ENCODE results near the gene CLMN. TPM values are rescaled to one million over a fixed set of nuclear protein-coding genes. Genes with fewer than 3 reads are reported as not detected.

Gene CLMN
- total and polyA plus RNA-seq, 10 of the 15 experiments (the other 5 are each of a cell fraction or from before 2014, with no cell fraction given), result 7.8 to 49.3 (median 18.5) TPM

GRCh38 chr14:95144849-95145248, 174.9 kb downstream of the CLMN start (continued):
- TF ChIP-seq MLLT1 (IDR thresholded peaks at IDR 0.05) (no peak), NFXL1 (IDR thresholded peaks at IDR 0.05; ENCODE audit: borderline replicate concordance) (no peak), NBN (IDR thresholded peaks at IDR 0.05) (no peak), NFIC (IDR thresholded peaks at IDR 0.05; ENCODE audit: low read depth, low read length) (no peak), IRF4 (IDR thresholded peaks at IDR 0.05; ENCODE audit: low read depth, low read length) (no peak), STAT1 (conservative IDR thresholded peaks at IDR 0.05) (no peak)

GRCh38 chr14:95143808-95144620, 175.7 kb downstream of the CLMN start:
- no peaks in the 10 kb centered on the region for H4K20me1 ChIP-seq (ENCODE audit: control insufficient read depth, insufficient read depth)
- H3K9ac ChIP-seq (ENCODE audit: control insufficient read depth, insufficient read depth, low read length), result no peak overlapping the region; the same call in 1 of the 2 replicates
- intact Hi-C loops (cut with micrococcal nuclease; ENCODE audit: unreplicated experiment), result no loop called here
- peak overlapping the region; percentile 15; the same call in 1 of the 2 replicates for H3K27ac ChIP-seq (ENCODE audit: control insufficient read depth, insufficient read depth)
- peaks cover 94% of the 10 kb centered on the region for H3K79me2 ChIP-seq (ENCODE audit: control insufficient read depth, insufficient read depth, low read length)
- 58% methylated on average over 4 of the region's 4 CpGs for WGBS (ENCODE audit: insufficient coverage, insufficient replicate concordance, low lambda C conversion rate, missing lambda C conversion rate)
- no peaks in the 10 kb centered on the region for H3K27me3 ChIP-seq (replicated peaks in 1 of 2; ENCODE audit: control insufficient read depth in 2 of 2, insufficient read depth in 2 of 2, low read length in 1 of 2)
- no peak overlapping the region for H2AFZ ChIP-seq (ENCODE audit: control insufficient read depth, low read depth, low read length)
- peaks cover 0 to 2% of the 10 kb centered on the region in 2 experiments; a peak in 2 of 4 replicates for H3K36me3 ChIP-seq (ENCODE audit: control insufficient read depth in 2 of 2, insufficient read depth in 2 of 2, low read length in 1 of 2)
- H3K4me2 ChIP-seq (ENCODE audit: control insufficient read depth, insufficient read depth), result peak overlapping the region; percentile 55
- DNase-seq (ENCODE audit: low read depth, low spot score) (no peak), ATAC-seq (peak; percentile 66), FAIRE-seq (no peak)
- in situ Hi-C loops (cut with MboI), result no loop called here
- ChIA-PET RAD21 (ENCODE audit: unreplicated experiment) (interaction anchor here (1.1 to 1.6 kb wide), 2 partner anchors 14 to 52 kb away, joined by 3 to 7 read pairs; partner anchors contain the start of gene DICER1), POLR2A (interaction anchor here (0.9 kb wide), 1 partner anchor 11 kb away, joined by 3 read pairs; no protein-coding TSS in a partner anchor), CTCF (no interaction called here), SMC1A (ENCODE audit: uncharacterized antibody, unreplicated experiment) (interaction anchor here (1.0 to 2.0 kb wide), 5 partner anchors 10 to 40 kb away, joined by 3 to 7 read pairs (median 4); partner anchors contain the start of gene DICER1)
- no peak overlapping the region for H3K4me3 ChIP-seq
- no TSS peak for BruUV-seq (replicated peaks)
- peaks cover 22% of the 10 kb centered on the region; the same call in 1 of the 2 replicates for H3K4me1 ChIP-seq (ENCODE audit: control insufficient read depth, insufficient read depth, low read length)
- H3K9me3 ChIP-seq (replicated peaks; ENCODE audit: control insufficient read depth, insufficient read depth, low read length), result peaks cover 11% of the 10 kb centered on the region
- TF ChIP-seq RELB (IDR thresholded peaks at IDR 0.05; ENCODE audit: low read depth), result peak; percentile 70; the same call in 1 of the 2 replicates
- TF ChIP-seq NFIC (IDR thresholded peaks at IDR 0.05; ENCODE audit: low read depth, low read length), result 0 out of 2 replicates have a peak, but pooled peaks have one; percentile 25
- TF ChIP-seq NR2C2 (IDR thresholded peaks at IDR 0.05; ENCODE audit: borderline replicate concordance, control insufficient read depth, insufficient read length, low read depth), result no peak
- TF ChIP-seq SREBF1 (IDR thresholded peaks at IDR 0.05; ENCODE audit: low read length), result no peak
- no peak for TF ChIP-seq KDM1A (IDR thresholded peaks at IDR 0.05; ENCODE audit: borderline replicate concordance)
- no peak for TF ChIP-seq RB1 (IDR thresholded peaks at IDR 0.05; ENCODE audit: borderline replicate concordance)
- TF ChIP-seq, protein P1, sequence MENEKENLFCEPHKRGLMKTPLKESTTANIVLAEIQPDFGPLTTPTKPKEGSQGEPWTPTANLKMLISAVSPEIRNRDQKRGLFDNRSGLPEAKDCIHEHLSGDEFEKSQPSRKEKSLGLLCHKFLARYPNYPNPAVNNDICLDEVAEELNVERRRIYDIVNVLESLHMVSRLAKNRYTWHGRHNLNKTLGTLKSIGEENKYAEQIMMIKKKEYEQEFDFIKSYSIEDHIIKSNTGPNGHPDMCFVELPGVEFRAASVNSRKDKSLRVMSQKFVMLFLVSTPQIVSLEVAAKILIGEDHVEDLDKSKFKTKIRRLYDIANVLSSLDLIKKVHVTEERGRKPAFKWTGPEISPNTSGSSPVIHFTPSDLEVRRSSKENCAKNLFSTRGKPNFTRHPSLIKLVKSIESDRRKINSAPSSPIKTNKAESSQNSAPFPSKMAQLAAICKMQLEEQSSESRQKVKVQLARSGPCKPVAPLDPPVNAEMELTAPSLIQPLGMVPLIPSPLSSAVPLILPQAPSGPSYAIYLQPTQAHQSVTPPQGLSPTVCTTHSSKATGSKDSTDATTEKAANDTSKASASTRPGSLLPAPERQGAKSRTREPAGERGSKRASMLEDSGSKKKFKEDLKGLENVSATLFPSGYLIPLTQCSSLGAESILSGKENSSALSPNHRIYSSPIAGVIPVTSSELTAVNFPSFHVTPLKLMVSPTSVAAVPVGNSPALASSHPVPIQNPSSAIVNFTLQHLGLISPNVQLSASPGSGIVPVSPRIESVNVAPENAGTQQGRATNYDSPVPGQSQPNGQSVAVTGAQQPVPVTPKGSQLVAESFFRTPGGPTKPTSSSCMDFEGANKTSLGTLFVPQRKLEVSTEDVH (IDR thresholded peaks at IDR 0.05; ENCODE audit: low read depth, partially characterized antibody), result no peak
- TF ChIP-seq BCL11A (IDR thresholded peaks at IDR 0.05; ENCODE audit: low read depth, low read length), result no peak
- TF ChIP-seq MLLT1 (IDR thresholded peaks at IDR 0.05), result peak; percentile 78
- TF ChIP-seq ASH2L (IDR thresholded peaks at IDR 0.05; ENCODE audit: borderline replicate concordance, low read depth), result no peak

Measured in GM12878 (cell line).